ENCODE data around the gene DEAF1. TPM values are rescaled to one million over a fixed set of nuclear protein-coding genes. Genes with fewer than 3 reads are reported as not detected.

Gene DEAF1
- total and polyA plus RNA-seq, 2 donors (not counting 1 experiment from before 2014, with no cell fraction given) = 9.7 to 38.3 TPM

DNA sequence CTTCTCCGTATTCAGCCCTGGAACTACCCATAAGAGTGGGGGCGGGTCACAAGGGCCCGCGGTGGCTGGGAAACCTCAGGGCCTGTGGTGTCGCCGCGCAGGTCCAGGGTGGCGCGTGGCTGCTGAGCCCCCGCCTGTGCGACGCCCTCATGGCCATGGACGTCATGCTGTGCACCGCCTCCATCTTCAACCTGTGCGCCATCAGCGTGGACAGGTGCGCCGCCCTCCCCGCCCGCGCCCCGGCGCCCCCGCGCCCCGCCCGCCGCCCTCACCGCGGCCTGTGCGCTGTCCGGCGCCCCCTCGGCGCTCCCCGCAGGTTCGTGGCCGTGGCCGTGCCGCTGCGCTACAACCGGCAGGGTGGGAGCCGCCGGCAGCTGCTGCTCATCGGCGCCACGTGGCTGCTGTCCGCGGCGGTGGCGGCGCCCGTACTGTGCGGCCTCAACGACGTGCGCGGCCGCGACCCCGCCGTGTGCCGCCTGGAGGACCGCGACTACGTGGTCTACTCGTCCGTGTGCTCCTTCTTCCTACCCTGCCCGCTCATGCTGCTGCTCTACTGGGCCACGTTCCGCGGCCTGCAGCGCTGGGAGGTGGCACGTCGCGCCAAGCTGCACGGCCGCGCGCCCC lies 55.6 kb downstream of the DEAF1 start:
- DNase-seq (ENCODE audit: low read depth in 2 of 2) = no peak
- Histone ChIP-seq H4K20me1 (ENCODE audit: control insufficient read depth, extremely low read depth, insufficient read depth, low read length) (no peaks in the 10 kb centered on the region), H3K9ac (ENCODE audit: insufficient read depth, low read length) (no peak overlapping the region), H3K36me3 (ENCODE audit: control insufficient read depth, insufficient read depth, low read length) (peaks cover 8% of the 10 kb centered on the region), H2AFZ (ENCODE audit: low read length) (no peak overlapping the region), H3K4me1 (ENCODE audit: control insufficient read depth, extremely low read depth, insufficient read depth, low read length) (no peaks in the 10 kb centered on the region), H3K79me2 (ENCODE audit: control insufficient read depth, insufficient read depth, low read length) (no peaks in the 10 kb centered on the region), H3K9me3 (ENCODE audit: control insufficient read depth, insufficient read depth, low read depth, low read length) (no peaks in the 10 kb centered on the region), H3K27me3 (ENCODE audit: control insufficient read depth, insufficient read depth, low read length) (peaks cover 5% of the 10 kb centered on the region), H3K27ac (ENCODE audit: insufficient read depth, low read length) (no peak overlapping the region), H3K4me2 (ENCODE audit: extremely low read depth, insufficient read depth, low read length) (no peak overlapping the region), H3K4me3 (replicated peaks in 1 of 4; ENCODE audit: control extremely low read depth in 1 of 4, insufficient read depth in 1 of 4, low read depth in 3 of 4, low read length in 4 of 4) (no peak overlapping the region)
- no peak for TF ChIP-seq EZH2 (IDR thresholded peaks at IDR 0.05; ENCODE audit: low read length, missing control alignments)
- TF ChIP-seq, protein P1, sequence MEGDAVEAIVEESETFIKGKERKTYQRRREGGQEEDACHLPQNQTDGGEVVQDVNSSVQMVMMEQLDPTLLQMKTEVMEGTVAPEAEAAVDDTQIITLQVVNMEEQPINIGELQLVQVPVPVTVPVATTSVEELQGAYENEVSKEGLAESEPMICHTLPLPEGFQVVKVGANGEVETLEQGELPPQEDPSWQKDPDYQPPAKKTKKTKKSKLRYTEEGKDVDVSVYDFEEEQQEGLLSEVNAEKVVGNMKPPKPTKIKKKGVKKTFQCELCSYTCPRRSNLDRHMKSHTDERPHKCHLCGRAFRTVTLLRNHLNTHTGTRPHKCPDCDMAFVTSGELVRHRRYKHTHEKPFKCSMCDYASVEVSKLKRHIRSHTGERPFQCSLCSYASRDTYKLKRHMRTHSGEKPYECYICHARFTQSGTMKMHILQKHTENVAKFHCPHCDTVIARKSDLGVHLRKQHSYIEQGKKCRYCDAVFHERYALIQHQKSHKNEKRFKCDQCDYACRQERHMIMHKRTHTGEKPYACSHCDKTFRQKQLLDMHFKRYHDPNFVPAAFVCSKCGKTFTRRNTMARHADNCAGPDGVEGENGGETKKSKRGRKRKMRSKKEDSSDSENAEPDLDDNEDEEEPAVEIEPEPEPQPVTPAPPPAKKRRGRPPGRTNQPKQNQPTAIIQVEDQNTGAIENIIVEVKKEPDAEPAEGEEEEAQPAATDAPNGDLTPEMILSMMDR (conservative IDR thresholded peaks at IDR 0.05 in 1 of 2, IDR thresholded peaks at IDR 0.05 in 1 of 2; ENCODE audit: low read depth in 1 of 2, low read length in 2 of 2) = no peak

DNA sequence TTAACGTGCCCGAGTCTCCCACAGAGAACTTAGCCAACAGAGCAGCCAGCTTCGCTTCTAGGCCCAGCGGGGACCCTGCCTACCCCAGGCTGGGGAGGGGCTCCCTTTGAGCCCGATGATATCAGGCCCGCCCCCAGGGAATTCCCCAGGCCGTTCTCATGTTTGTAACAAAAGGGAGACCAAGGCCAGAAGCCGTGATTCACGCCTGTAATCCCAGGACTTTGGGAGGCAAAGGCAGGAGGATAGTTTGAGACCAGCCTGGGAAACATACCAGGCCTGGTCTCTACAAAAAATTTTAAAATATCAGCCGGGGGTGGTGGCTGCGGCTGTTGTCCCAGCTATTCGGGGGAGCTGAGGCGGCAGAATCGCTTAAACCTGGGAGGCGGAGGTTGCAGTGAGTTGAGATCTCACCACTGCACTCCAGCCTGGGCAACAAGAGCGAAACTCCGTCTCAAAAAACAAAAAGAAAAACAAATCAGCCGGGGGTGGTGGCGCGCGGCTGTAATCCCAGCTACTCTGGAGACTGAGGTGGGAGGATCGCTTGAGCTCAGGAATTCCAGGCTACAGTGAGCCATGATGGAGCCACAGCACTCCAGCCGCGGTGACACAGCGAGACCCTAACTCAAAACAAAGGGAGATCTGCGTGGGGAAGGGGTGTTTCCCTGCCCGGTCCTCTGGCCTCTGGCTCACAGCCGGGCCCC lies 56.2 kb downstream of the DEAF1 start:
- DNase-seq (ENCODE audit: low read depth in 2 of 2) = peak in 1 of 2 donors; percentile 15
- H3K79me2 ChIP-seq (ENCODE audit: control insufficient read depth, insufficient read depth, low read length) = no peaks in the 10 kb centered on the region
- H3K4me2 ChIP-seq (ENCODE audit: extremely low read depth, insufficient read depth, low read length) = no peak overlapping the region

More for the DNA sequence above, 56.2 kb downstream of the DEAF1 start:
- peaks cover 6% of the 10 kb centered on the region for H3K36me3 ChIP-seq (ENCODE audit: control insufficient read depth, insufficient read depth, low read length)
- H4K20me1 ChIP-seq (ENCODE audit: control insufficient read depth, extremely low read depth, insufficient read depth, low read length) = no peaks in the 10 kb centered on the region
- no peaks in the 10 kb centered on the region for H3K4me1 ChIP-seq (ENCODE audit: control insufficient read depth, extremely low read depth, insufficient read depth, low read length)
- H3K4me3 ChIP-seq (replicated peaks in 1 of 4; ENCODE audit: control extremely low read depth in 1 of 4, insufficient read depth in 1 of 4, low read depth in 3 of 4, low read length in 4 of 4) = no peak overlapping the region
- no peak overlapping the region for H3K27ac ChIP-seq (ENCODE audit: insufficient read depth, low read length)
- no peaks in the 10 kb centered on the region for H3K9me3 ChIP-seq (ENCODE audit: control insufficient read depth, insufficient read depth, low read depth, low read length)
- H3K9ac ChIP-seq (ENCODE audit: insufficient read depth, low read length) = no peak overlapping the region
- TF ChIP-seq, protein P1 (conservative IDR thresholded peaks at IDR 0.05 in 1 of 2, IDR thresholded peaks at IDR 0.05 in 1 of 2; ENCODE audit: low read depth in 1 of 2, low read length in 2 of 2) = no peak
- TF ChIP-seq EZH2 (IDR thresholded peaks at IDR 0.05; ENCODE audit: low read length, missing control alignments) = no peak
- peaks cover 5% of the 10 kb centered on the region for H3K27me3 ChIP-seq (ENCODE audit: control insufficient read depth, insufficient read depth, low read length)
- no peak overlapping the region for H2AFZ ChIP-seq (ENCODE audit: low read length)

All from fibroblast of lung (primary cell).